Left ventricle myocardium superior (tissue), 1 donor: ENCODE results near the gene RNF31. TPM values are rescaled to one million over a fixed set of nuclear protein-coding genes. Genes with fewer than 3 reads are reported as not detected.
A peak's percentile ranks its signal among the peaks of the same experiment; 100 is the strongest.

Source experiments
- ATAC-seq: fragments of 200-7000 bp; cut with Tn5 transposase; one replicate; pipeline ENCODE4 v1.9.1; 2020; ENCODE audit warnings: mild to moderate bottlenecking, moderate library complexity
- DNase-seq: peaks from one replicate; pipeline ENCODE4 v3.0.0-alpha.2; 2020
- intact Hi-C: fragments of 100-400 bp; cut with micrococcal nuclease; formaldehyde crosslinking; loops from one replicate; pipeline ENCODE4 v1.11.0; 2022
- total RNA-seq: library from RNA; stranded (reverse); fragmentation: NEBNext Ultra II Directional; extraction: Animal tissue kit (Norgen Biotek cat#: 25700); gene quantifications from one replicate; pipeline ENCODE4 v1.2.1, GENCODE V29; 2021
- donor health status: DM: no; HTN: yes; CAD: no; lungs with severe emphysema.

Gene RNF31
- total RNA-seq, 1 donor from 2014 or later: 42.8 TPM

- intact Hi-C loops: no loop called here
- ATAC-seq: peak; percentile 88
- DNase-seq: peak; percentile 97
Observed at GRCh38 chr14:24135834-24136683, 11.2 kb upstream of the RNF31 start, which contains the start of gene PSME1. Gene PSME1 (plus strand): TSS chr14:24136194. CDS start chr14:24136263, 69 bp downstream.

GRCh38 chr14:24136684-24137528 is 10.4 kb upstream of the RNF31 start:
- intact Hi-C loops: no loop called here
- ATAC-seq (no peak), DNase-seq (no peak)

- intact Hi-C loops: no loop called here
- no peak for DNase-seq
- ATAC-seq: no peak
Observed at GRCh38 chr14:24137529-24138395, 9.5 kb upstream of the RNF31 start.

GRCh38 chr14:24138396-24139271 is 8.7 kb upstream of the RNF31 start:
- intact Hi-C loops: no loop called here
- ATAC-seq (no peak), DNase-seq (no peak)

GRCh38 chr14:24139272-24139934 is 7.9 kb upstream of the RNF31 start:
- ATAC-seq (no peak), DNase-seq (no peak)
- intact Hi-C loops: no loop called here

GRCh38 chr14:24141097-24141880 is 6.0 kb upstream of the RNF31 start, which contains the start of gene EMC9:
Gene EMC9 (minus strand): TSS chr14:24141591. CDS start chr14:24141304, 287 bp downstream.
- DNase-seq (peak; percentile 100), ATAC-seq (peak; percentile 93)
- intact Hi-C loops: no loop called here

- intact Hi-C loops: no loop called here
- DNase-seq (no peak), ATAC-seq (no peak)
Observed at GRCh38 chr14:24143511-24143910, 3.8 kb upstream of the RNF31 start.

GRCh38 chr14:24144451-24144850 is 2.8 kb upstream of the RNF31 start:
- intact Hi-C loops: no loop called here
- DNase-seq (no peak), ATAC-seq (no peak)

- DNase-seq (no peak), ATAC-seq (no peak)
- intact Hi-C loops: no loop called here
Observed at GRCh38 chr14:24145219-24145618, 2.1 kb upstream of the RNF31 start.

GRCh38 chr14:24145690-24146452 is 1.4 kb upstream of the RNF31 start:
- intact Hi-C loops: no loop called here
- no peak for ATAC-seq
- no peak for DNase-seq

- ATAC-seq: peak; percentile 87
- intact Hi-C loops: no loop called here
Observed at GRCh38 chr14:24146453-24146977, 783 bp upstream of the RNF31 start, which contains the start of gene PSME2. Gene PSME2 (minus strand): TSS chr14:24146610. CDS start chr14:24146581, 29 bp downstream.

GRCh38 chr14:24147761-24148428 is 597 bp downstream of the RNF31 start:
- no peak for ATAC-seq
- DNase-seq: no peak
- intact Hi-C loops: no loop called here

More at GRCh38 chr14:24146453-24146977, 783 bp upstream of the RNF31 start, which contains the start of gene PSME2:
- peak; percentile 95 for DNase-seq

- DNase-seq (no peak), ATAC-seq (no peak)
- intact Hi-C loops: no loop called here
Observed at GRCh38 chr14:24149302-24149969, 2.1 kb downstream of the RNF31 start.

- intact Hi-C loops: no loop called here
- DNase-seq (no peak), ATAC-seq (no peak)
Observed at GRCh38 chr14:24150061-24150460, 2.8 kb downstream of the RNF31 start.

- no peak for ATAC-seq
- no peak for DNase-seq
- intact Hi-C loops: no loop called here
Observed at GRCh38 chr14:24150567-24150966, 3.3 kb downstream of the RNF31 start.
